Thymus (tissue), 11 donors: ENCODE results near the gene UCP3. TPM values are rescaled to one million over a fixed set of nuclear protein-coding genes. Genes with fewer than 3 reads are reported as not detected.

Experiments
- DNase-seq, 9 donors: peaks; one replicate each; pipeline ENCODE4 v3.0.0-alpha.2; 2013; ENCODE audit warnings: low spot score in 9 of 9, low read depth in 6 of 9, missing footprints in 1 of 9
- H3K27ac ChIP-seq, 2 donors: one replicate each; pipeline ENCODE4 v1.5.1; 2013; ENCODE audit warnings: control low read depth in 1 of 2, low read depth in 1 of 2, low read length in 1 of 2, mild to moderate bottlenecking in 1 of 2, moderate library complexity in 1 of 2
- H3K27me3 ChIP-seq, 2 donors: one replicate each; pipeline ENCODE4 v1.5.1; 2013; ENCODE audit warnings: low read length in 1 of 2; ENCODE audit not compliant: control insufficient read depth in 2 of 2, insufficient read depth in 1 of 2
- H3K36me3 ChIP-seq, 2 donors: one replicate each; pipeline ENCODE4 v1.5.1; 2013; ENCODE audit warnings: low read length in 1 of 2, mild to moderate bottlenecking in 1 of 2, moderate library complexity in 1 of 2; ENCODE audit not compliant: control insufficient read depth in 2 of 2, insufficient read depth in 2 of 2
- H3K4me1 ChIP-seq, 2 donors: one replicate each; pipeline ENCODE4 v1.5.1; 2013; ENCODE audit warnings: low read length in 2 of 2; ENCODE audit not compliant: control insufficient read depth in 2 of 2, insufficient read depth in 2 of 2
- H3K4me3 ChIP-seq, 2 donors: one replicate each; pipeline ENCODE4 v1.5.1; 2013; ENCODE audit warnings: low read length in 2 of 2, control low read depth in 1 of 2, mild to moderate bottlenecking in 1 of 2
- H3K9me3 ChIP-seq, 2 donors: one replicate each; pipeline ENCODE4 v1.5.1; 2013; ENCODE audit warnings: low read length in 1 of 2, mild to moderate bottlenecking in 1 of 2; ENCODE audit not compliant: control insufficient read depth in 2 of 2, insufficient read depth in 1 of 2
- WGBS: extraction: QIAGEN DNeasy Blood & Tissue Kit; methylation state at CpG from one replicate; pipeline ENCODE4 v1.1.7; 2013; 5-methylcytosine and 5-hydroxymethylcytosine counted together
- polyA plus RNA-seq: library from polyadenylated mRNA; stranded (reverse); fragments of 200-250 nt; gene quantifications from one replicate; pipeline ENCODE4 v1.2.3, GENCODE V29; 2013
- total RNA-seq: library from RNA; stranded (reverse); fragments of 120-200 nt; gene quantifications from one replicate; pipeline ENCODE4 v1.2.4, GENCODE V29; 2013
- donor health status: healthy.

The UCP3 gene
- total and polyA plus RNA-seq, 2 donors, result 0.90 to 2.1 TPM

DNA sequence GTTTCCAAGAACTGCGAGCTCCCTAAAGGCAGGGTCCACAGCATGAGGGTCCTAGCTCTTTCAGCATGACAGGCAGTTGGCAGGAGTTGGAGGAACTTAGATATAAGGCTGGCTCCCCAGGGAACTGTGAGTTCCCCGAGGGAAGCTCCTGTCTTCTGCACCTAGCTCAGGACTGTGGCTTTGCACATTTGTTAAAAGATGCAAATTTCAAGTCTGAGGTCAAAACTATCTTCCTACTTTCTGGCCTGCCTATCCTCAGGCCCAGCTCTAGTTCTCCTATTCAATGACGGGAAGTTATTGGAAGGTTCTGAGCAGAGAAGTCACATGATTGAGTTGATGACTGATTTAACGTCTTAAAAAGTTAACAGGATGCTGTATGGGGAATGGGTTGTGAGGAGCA is 11.7 kb upstream of the UCP3 start:
- H3K36me3 ChIP-seq, result peaks cover 17 to 39% of the 10 kb centered on the region in 2 donors
- no peaks in the 10 kb centered on the region for H3K9me3 ChIP-seq
- H3K4me3 ChIP-seq, result no peak overlapping the region
- no peak for DNase-seq
- 89% methylated on average over 4 of the region's 4 CpGs for WGBS
- no peaks in the 10 kb centered on the region for H3K27me3 ChIP-seq
- H3K27ac ChIP-seq, result no peak overlapping the region
- H3K4me1 ChIP-seq, result peaks cover 0 to 24% of the 10 kb centered on the region in 2 donors

DNA sequence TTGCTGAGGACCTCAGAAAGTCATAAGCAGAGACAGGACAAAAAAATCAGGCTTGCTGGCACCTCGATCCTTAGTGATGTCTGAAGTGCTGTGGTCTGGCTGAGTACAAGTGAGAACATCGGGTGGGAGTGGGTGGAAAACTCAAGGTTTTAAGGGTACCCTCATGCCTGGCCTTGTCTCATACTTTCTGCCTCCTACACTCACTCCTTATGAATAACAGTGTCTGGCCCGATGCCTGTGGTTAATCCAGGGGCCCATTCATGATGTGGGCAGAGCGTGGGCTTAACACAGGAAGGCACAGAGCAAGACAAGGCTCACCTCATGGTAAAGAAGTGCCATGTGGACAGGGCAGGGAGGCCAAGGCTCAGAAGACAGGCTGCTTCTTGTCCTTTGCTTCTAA is 11.0 kb upstream of the UCP3 start:
- Histone ChIP-seq H3K9me3 (no peaks in the 10 kb centered on the region), H3K27ac (peak overlapping the region; percentile 17 to 46), H3K36me3 (peaks cover 20 to 39% of the 10 kb centered on the region in 2 donors), H3K4me1 (peaks cover 2 to 27% of the 10 kb centered on the region in 2 donors), H3K4me3 (no peak overlapping the region), H3K27me3 (no peaks in the 10 kb centered on the region)
- WGBS, result 84% methylated on average over 4 of the region's 4 CpGs
- DNase-seq, result no peak

DNA sequence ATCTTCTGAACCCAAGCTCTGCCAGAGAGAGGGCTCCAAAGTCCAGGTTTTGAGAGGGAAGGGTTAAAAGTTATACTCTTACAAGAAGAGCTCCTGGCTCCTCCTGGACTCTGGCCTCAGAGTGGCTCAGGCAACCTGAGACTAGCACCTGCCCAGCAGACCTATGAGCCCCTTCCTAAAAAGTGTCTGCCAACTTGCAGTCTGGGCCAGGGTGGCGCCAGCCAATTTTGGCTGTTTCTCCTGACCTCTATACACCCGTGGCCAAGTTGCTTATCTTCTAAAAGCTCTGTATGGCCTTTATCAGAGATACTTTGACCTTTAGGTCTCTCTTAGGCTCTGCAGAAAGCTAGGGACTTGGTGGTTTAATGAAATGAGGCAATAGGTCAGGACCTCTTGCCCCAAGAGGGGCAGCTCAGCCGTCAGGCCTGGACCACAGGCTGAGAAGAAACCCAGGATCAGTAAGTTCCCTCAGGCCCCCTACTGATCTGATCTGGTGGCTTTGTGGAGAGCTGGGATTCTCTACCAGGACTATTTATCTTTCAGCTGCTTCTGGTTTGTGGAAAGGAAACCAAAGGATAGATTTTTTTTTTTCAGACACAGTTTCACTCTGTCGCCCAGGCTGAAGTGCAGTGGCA is 10.3 kb upstream of the UCP3 start:
- Histone ChIP-seq H3K27ac (peak overlapping the region; percentile 17 to 19), H3K9me3 (no peaks in the 10 kb centered on the region), H3K36me3 (peaks cover 24 to 42% of the 10 kb centered on the region in 2 donors), H3K4me1 (peaks cover 2 to 32% of the 10 kb centered on the region in 2 donors), H3K27me3 (no peaks in the 10 kb centered on the region), H3K4me3 (no peak overlapping the region)
- DNase-seq, result no peak
- WGBS, result 94% methylated on average over 4 of the region's 4 CpGs

DNA sequence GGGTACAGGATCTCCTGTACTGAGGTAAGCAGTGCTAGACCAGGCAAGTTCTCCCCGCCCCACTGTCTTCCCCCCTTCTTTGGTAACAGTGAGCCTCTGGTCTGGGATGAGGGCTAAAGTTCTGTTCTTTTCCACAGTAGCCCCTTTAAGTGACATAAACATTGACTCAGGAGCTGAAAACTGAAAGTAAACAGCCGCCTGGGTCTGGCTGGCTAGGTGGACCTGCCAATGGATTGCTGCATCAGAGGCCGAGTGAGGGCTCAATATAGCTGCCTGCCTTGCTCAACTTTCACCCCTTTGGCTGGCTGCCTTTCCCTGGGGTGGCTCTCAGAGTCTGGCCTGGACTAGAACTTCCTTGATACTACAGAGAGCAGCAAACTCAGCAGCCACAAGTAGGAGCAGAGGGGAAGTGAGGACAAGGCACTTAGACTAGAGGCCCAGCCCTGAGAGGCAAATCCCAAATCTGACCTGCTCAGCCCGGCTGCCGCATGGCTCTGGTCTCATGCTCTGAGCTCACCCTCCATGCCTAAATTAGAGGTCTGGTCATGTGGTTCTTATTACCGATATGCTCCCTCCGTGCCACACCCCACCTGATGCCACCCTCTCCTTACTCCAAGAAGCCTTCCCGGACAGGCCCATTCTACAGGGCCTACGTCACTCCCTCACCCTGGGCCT is 9.6 kb upstream of the UCP3 start:
- Histone ChIP-seq H3K27me3 (no peaks in the 10 kb centered on the region), H3K9me3 (no peaks in the 10 kb centered on the region), H3K36me3 (peaks cover 26 to 48% of the 10 kb centered on the region in 2 donors), H3K4me3 (no peak overlapping the region), H3K27ac (peak overlapping the region; percentile 5 to 26), H3K4me1 (peaks cover 2 to 32% of the 10 kb centered on the region in 2 donors)
- no peak for DNase-seq
- WGBS, result 93% methylated on average over 9 of the region's 9 CpGs

DNA sequence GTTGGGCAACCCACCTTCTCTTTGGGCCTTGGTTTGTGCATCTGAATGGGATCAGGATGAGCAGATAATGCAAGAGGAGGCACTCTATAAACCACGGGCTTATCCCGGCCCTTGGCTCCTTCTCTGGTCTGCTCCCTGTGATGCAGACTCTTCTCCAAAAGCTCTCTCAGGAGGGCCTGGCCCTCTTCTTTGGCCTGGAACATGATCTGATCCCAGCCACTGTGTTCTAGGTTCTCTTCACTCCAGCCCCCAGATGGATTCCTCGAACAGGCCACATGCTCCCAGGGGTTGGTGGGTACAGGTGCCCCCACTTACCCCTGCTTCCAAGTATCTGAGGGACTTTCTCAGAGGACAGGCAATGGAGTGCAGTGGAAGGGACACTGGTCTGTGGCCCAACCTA is 8.7 kb upstream of the UCP3 start:
- Histone ChIP-seq H3K27me3 (no peaks in the 10 kb centered on the region), H3K9me3 (no peaks in the 10 kb centered on the region), H3K4me1 (peaks cover 2 to 32% of the 10 kb centered on the region in 2 donors), H3K4me3 (no peak overlapping the region), H3K27ac (no peak overlapping the region), H3K36me3 (peaks cover 33 to 46% of the 10 kb centered on the region in 2 donors)
- 99% methylated on average over 3 of the region's 3 CpGs for WGBS
- no peak for DNase-seq

DNA sequence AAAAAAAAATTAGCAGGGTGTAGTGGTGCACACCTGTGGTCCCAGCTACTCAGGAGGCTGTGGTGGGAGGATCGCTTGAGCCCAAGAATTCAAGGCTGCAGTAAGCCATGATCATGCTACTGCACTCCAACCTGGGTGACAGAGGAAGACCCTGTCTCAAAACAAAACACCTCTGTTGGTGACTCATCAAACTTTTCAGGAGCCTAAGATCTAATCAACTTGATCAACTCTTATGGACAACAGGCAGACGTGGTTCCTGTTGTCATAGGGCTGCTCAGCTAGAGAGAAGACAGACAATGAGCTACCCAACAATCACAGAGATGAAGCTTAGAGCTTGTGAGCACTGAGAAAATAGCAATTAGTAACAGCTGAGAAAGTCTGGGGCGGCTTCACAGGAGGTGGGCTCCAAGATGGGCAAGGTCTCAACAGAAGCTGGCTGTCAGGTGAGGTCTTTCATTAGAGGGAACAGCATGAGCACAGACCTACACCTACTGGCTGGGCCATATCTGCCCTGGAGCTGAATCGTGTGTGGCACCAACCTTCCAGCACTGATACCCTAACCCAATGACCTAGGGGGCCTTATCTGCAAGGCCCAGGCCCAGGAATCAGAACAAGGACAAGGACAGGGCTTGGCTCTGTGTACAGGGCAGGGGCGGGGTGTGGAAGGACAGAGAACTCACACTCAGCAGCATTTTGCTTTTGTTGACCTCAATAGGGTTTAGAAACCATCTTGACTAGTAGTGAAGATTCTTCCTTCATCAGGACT is 7.2 kb upstream of the UCP3 start:
- no peaks in the 10 kb centered on the region for H3K9me3 ChIP-seq
- H3K27ac ChIP-seq, result no peak overlapping the region
- DNase-seq, result no peak
- WGBS, result 97% methylated on average over 5 of the region's 5 CpGs
- H3K36me3 ChIP-seq, result peaks cover 33 to 50% of the 10 kb centered on the region in 2 donors
- H3K4me3 ChIP-seq, result no peak overlapping the region
- H3K27me3 ChIP-seq, result no peaks in the 10 kb centered on the region
- H3K4me1 ChIP-seq, result peaks cover 2 to 40% of the 10 kb centered on the region in 2 donors

DNA sequence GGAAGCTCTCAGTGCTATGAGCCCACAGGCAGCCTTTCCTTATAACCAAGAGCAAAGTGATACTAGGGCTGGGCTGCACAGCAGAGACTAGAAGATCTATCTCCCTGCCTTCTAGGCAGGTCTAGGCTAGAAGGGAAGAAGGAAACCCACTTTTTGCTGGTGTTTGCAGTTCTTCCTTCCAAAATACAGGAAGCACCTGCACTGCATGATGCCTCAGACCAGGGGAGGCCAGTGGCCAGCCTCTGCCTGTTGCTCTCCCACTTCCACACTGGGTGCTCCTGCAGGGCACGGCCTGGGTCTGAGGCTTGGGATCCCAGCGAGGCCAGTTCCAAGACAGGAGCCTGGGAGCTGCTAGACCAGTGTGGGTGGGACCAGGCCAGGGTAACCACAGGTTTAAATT is 6.0 kb upstream of the UCP3 start:
- no peak overlapping the region for H3K4me3 ChIP-seq
- H3K9me3 ChIP-seq, result no peaks in the 10 kb centered on the region
- H3K27ac ChIP-seq, result no peak overlapping the region
- peaks cover 30 to 48% of the 10 kb centered on the region in 2 donors for H3K36me3 ChIP-seq
- H3K27me3 ChIP-seq, result no peaks in the 10 kb centered on the region
- 33% methylated on average over 2 of the region's 2 CpGs for WGBS
- no peak for DNase-seq
- H3K4me1 ChIP-seq, result peaks cover 2 to 39% of the 10 kb centered on the region in 2 donors

DNA sequence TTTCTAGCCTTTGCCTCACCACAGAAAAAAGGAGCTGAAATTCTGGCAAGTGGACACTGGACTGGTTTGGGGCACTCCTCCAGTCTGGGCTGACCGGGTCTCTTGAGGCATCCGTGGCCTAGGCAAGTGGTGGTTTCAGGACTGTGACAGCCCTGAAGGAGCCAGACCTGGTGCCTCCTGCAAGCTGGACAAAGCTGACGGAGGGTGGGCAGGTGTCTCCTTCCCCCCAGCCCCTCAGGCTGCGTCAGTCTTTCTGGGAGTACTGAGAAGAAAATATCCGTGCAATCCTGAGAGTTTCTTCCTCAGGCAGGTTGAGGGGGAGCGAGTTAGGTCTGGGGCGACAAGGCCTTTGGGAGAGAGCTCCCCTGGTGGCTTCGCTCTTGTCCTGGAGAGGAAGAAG is 4.3 kb upstream of the UCP3 start:
- H3K4me1 ChIP-seq, result peaks cover 5 to 38% of the 10 kb centered on the region in 2 donors
- H3K27me3 ChIP-seq, result no peaks in the 10 kb centered on the region
- no peak for DNase-seq
- no peak overlapping the region for H3K27ac ChIP-seq
- H3K36me3 ChIP-seq, result peaks cover 28 to 36% of the 10 kb centered on the region in 2 donors
- over 99% methylated on average over 8 of the region's 8 CpGs for WGBS
- no peaks in the 10 kb centered on the region for H3K9me3 ChIP-seq
- H3K4me3 ChIP-seq, result no peak overlapping the region
